Cerebellar cortex (tissue), 1 donor: ENCODE measurements around the gene CPNE5.

Experiments
- DNase-seq: peaks from one replicate; pipeline ENCODE4 v3.0.0-alpha.2; 2015; ENCODE audit warnings: low spot score

CPNE5 gene

GRCh38 chr6:36857325-36857724, 18.1 kb upstream of the CPNE5 start:
- no peak for DNase-seq

GRCh38 chr6:36856277-36856676, 17.0 kb upstream of the CPNE5 start:
- no peak for DNase-seq

DNA sequence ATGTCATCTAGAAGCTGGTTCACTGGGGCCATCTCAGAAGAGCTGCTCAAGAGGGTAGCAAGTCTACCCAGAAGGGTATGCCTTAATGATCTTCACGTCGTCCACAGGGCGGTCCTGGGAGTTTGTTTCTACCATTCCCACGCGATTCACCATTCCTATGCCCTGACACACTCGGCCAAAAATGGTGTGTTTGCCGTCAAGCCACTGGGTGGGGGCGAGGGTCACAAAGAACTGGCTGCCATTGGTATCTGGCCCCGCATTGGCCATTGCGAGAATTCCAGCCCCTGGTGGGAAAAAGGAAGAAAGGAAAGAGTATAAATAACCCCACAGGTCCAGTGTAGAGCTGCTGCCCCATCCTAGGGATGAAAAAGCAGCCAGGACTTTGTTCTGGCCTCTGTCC, 16.5 kb upstream of the CPNE5 start:
- DNase-seq: no peak

- peak; percentile 82 for DNase-seq
Measured at GRCh38 chr6:36853325-36853724, 14.1 kb upstream of the CPNE5 start.

DNA sequence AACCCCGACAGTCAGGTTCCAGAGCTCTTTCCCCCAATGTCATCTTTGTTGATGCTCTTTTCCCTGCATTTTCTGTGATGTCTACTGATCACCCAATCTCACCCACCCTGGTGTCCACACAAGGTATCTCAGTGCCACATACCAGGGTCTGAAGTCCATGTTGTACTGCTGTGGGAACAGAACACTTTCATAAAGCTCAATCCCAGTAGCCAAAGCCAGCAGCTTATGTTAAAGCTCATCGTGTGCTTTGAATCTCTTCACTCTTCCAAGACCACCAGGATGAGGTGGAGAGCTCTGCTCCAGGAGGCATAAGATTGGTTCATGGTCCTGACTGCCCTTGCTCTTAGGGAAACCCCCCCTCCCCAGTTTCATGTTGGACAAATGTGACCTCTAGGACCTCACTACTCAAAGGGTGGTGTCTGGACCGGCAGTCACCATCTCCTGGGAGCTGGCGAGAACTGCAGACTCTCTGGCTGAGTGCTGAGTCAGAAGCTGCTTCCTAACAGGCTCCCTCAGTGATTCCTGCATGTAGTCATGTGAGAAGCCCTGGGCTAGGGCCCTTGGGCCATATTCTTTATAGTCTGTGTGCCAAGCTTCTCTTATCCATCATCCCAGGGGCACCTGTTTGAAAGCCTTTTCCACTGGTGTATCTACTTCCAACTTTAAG, 13.4 kb upstream of the CPNE5 start:
- peak; percentile 83 for DNase-seq

GRCh38 chr6:36851626-36852025, 12.4 kb upstream of the CPNE5 start:
- DNase-seq: no peak

GRCh38 chr6:36851149-36851614, 11.9 kb upstream of the CPNE5 start:
- DNase-seq: peak; percentile 93

DNA sequence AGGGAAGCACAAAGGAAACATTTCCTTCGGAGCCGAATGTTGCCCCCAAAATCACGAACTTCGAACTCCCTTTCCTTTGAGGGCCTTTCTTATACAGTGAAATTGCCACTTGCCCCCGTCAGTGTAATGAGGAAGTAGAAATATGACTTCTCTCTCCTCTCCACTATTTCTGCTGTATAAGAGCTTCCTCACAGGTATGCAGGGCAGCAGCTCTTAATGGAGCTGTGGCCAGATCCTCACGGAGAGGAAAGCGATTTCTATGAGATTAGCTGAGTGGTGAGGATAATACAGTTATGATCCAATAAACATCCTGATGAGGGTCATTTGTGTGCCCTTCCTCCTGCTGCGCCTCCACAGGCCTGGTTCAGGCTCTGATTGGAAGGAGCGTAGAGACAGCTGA, 10.8 kb upstream of the CPNE5 start:
- peak; percentile 49 for DNase-seq

- peak; percentile 69 for DNase-seq
Measured at GRCh38 chr6:36848658-36849441, 9.6 kb upstream of the CPNE5 start.

- no peak for DNase-seq
Measured at GRCh38 chr6:36847991-36848390, 8.7 kb upstream of the CPNE5 start.

- DNase-seq: no peak
Measured at GRCh38 chr6:36847152-36847551, 7.9 kb upstream of the CPNE5 start.

DNA sequence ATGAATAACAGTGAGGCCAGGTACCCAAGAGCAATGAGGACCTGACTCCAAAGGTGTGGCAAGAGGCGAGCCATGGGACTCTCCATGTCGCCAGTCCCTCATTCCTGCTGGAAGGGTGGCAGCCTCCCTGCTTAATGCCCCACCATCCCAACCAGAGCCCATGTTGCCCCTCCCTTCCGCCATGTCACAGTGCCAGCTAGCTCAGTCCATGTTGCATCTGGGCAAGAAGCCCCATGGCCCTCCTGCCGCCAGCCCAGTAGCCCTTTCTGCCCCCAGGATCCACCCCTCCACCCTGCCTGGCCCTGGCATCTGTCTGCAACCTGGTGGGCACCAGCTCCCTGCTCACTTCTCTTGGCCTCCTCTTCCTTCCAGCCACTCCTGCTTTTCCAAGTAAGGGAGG, 6.0 kb upstream of the CPNE5 start:
- DNase-seq: no peak

GRCh38 chr6:36844232-36845170, 5.3 kb upstream of the CPNE5 start:
- DNase-seq: no peak

DNA sequence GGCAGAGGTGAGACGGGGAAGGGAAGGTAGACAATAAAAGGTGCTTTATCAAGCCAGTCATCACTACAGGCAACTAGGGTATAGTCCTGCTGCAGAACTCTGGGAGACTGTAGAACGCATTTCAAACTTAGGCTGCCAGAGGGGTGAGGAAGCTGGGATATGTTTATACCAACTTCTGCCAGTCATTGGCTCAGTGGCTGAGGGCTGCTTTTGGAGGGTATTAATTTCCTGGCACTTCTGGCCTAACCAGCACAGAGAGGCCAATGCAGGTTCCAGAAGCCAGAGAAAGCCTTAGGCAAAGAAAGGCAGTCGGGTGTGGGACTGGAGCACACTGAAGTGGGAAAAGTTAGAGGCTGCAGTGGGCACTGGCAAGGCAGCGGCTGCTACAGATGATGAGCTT, 3.9 kb upstream of the CPNE5 start:
- no peak for DNase-seq

DNA sequence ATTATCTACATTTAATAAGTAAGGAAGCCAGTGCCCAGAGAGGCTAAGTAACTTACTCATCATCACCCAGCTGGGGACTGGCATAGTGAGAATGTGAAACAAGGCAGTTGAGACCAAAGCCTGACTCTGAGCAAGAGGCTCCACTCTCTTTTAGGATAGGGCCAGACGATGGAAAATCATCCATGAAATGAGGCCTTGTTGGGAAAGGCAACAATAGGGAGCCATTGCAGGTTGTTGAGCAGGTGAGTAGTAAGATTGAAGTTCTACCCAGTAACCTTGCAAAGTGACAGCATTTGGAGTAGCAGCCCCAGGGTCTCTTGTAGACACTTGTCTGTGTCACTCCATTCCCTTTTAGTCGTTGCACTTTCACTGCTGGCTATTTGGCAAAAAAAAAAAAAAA, 2.5 kb upstream of the CPNE5 start:
- DNase-seq: no peak

GRCh38 chr6:36840432-36841403, 1.5 kb upstream of the CPNE5 start:
- peak; percentile 54 for DNase-seq

DNA sequence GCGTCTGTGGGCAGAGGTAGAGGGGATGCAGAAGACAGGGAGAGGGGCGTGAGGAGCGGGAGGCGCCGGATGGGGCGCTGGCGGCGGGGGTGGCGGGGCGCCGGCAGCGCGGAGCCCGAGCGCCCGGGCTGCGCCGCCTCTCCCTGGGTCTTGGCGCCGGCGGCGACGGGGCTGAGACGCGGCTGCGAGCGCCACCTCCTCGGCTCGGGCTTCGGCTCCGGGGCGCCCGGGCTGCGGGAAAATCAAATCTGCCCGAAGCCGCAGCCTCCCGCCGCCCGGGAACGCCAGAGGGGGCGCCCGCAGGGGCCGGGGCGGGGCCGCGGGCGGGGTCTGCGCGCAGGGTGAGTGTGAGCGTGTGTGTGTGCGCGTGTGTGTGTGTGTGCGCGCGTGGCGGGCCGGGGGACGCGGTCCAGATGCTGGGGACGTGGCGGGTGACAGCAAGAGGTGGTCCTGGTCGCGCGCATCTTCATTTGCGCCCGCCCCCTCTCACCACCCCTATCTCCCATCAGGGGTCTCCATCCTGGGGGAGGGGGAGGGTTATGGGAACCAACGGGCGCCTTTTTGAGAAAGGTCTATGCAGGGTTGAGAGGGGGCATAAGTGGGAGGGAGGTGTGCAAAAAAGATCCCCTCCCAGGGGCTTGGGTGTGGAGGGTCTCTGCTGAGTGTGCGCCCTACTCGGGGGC, 646 bp upstream of the CPNE5 start:
- no peak for DNase-seq

DNA sequence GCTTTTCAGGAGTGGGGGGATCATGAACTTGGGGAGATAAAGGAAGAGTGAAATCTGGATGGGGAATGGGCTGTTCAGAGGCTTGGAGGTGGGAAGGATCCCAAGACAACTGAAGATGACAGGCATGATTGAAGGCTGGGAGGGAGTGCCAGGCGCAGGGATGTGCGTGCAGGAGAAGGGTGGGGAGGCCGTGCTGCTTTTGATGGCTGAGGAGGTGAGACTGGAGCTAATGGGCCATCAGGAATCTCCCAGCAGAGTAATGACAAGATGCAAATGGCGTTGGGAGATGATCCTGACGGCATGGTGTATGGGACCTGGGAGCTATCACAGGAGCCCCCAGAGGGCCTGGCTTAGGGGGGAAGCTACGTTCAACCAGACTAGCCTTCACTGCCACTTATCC, 1.6 kb downstream of the CPNE5 start:
- no peak for DNase-seq

- DNase-seq: no peak
Measured at GRCh38 chr6:36837022-36837339, 2.3 kb downstream of the CPNE5 start.

GRCh38 chr6:36836111-36837021, 2.9 kb downstream of the CPNE5 start:
- no peak for DNase-seq
